Measurements from ENCODE around the gene ZNF385D.

- TF ChIP-seq POLR2A (IDR thresholded peaks at IDR 0.05) = no peak
- TF ChIP-seq, protein P1, sequence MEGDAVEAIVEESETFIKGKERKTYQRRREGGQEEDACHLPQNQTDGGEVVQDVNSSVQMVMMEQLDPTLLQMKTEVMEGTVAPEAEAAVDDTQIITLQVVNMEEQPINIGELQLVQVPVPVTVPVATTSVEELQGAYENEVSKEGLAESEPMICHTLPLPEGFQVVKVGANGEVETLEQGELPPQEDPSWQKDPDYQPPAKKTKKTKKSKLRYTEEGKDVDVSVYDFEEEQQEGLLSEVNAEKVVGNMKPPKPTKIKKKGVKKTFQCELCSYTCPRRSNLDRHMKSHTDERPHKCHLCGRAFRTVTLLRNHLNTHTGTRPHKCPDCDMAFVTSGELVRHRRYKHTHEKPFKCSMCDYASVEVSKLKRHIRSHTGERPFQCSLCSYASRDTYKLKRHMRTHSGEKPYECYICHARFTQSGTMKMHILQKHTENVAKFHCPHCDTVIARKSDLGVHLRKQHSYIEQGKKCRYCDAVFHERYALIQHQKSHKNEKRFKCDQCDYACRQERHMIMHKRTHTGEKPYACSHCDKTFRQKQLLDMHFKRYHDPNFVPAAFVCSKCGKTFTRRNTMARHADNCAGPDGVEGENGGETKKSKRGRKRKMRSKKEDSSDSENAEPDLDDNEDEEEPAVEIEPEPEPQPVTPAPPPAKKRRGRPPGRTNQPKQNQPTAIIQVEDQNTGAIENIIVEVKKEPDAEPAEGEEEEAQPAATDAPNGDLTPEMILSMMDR (IDR thresholded peaks at IDR 0.05) = no peak
Observed at GRCh38 chr3:21564531-21564930, 186.5 kb downstream of the ZNF385D start.

Data from right lobe of liver (tissue), 4 donors.